HEK293 (cell line): ENCODE results near the gene CLCN3.

Experiments
- CTCF ChIA-PET: fragments of 350-600 bp; formaldehyde crosslinking; extraction: SDS; loops from one replicate; lab custom pipeline; 2021; ENCODE audit warnings: antibody characterized with exemption; lab: Yijun Ruan, JAX
- POLR2A ChIA-PET: fragments of 300-600 bp; formaldehyde crosslinking; extraction: SDS; loops from one replicate; lab custom pipeline; 2020; ENCODE audit warnings: antibody characterized with exemption, inconsistent platforms; lab: Yijun Ruan, JAX
- H3K27ac ChIP-seq: fragments of 200-500 bp; sonication (Bioruptor generic); 2 replicates; pipeline ENCODE4 v1.5.1; 2014; ENCODE audit warnings: low read depth, low read length, control low read depth, inconsistent platforms; ENCODE audit errors: extremely low read depth
- H3K36me3 ChIP-seq, 2 experiments: fragments of 200-500 bp in 1 of 2; sonication (Bioruptor generic) in 1 of 2; 1 replicate in 1 of 2; 2 replicates in 1 of 2; pipeline ENCODE4 v1.5.1; 2014 to 2017; ENCODE audit warnings: inconsistent platforms in 2 of 2, low read length in 2 of 2; ENCODE audit not compliant: control insufficient read depth in 2 of 2, insufficient read depth in 1 of 2
- H3K4me1 ChIP-seq: fragments of 200-500 bp; sonication (Bioruptor generic); 2 replicates; pipeline ENCODE4 v1.5.1; 2014; ENCODE audit warnings: mild to moderate bottlenecking, low read length, inconsistent platforms; ENCODE audit not compliant: control insufficient read depth, insufficient read depth
- H3K4me3 ChIP-seq: 2 replicates; pipeline ENCODE4 v1.5.1; 2011; ENCODE audit warnings: low read depth, mild to moderate bottlenecking, control low read depth, low read length, moderate library complexity
- H3K9me3 ChIP-seq: fragments of 200-500 bp; sonication (Bioruptor generic); 2 replicates; pipeline ENCODE4 v1.5.1; 2014; ENCODE audit warnings: low read depth, low read length, inconsistent platforms; ENCODE audit not compliant: control insufficient read depth, insufficient read depth
- GLI2 ChIP-seq: fragments of 450-650 bp; formaldehyde crosslinking; IDR thresholded peaks from 2 replicates; pipeline ENCODE4; 2017; ENCODE audit warnings: missing biosample characterization, missing genetic modification characterization, low read depth, borderline replicate concordance
- HOXC10 ChIP-seq: sonication (generic); formaldehyde crosslinking; IDR thresholded peaks from 2 replicates; pipeline ENCODE4 v1.8.1; 2023; ENCODE audit warnings: mild to moderate bottlenecking, missing genetic modification reagents
- KLF8 ChIP-seq: fragments of 450-650 bp; formaldehyde crosslinking; IDR thresholded peaks from 2 replicates; pipeline ENCODE4 v1.5.1; 2016; ENCODE audit warnings: missing biosample characterization, missing genetic modification characterization
- MZF1 ChIP-seq: fragments of 450-650 bp; formaldehyde crosslinking; IDR thresholded peaks from 2 replicates; pipeline ENCODE4 v1.5.1; 2017; ENCODE audit warnings: missing biosample characterization, missing genetic modification characterization, borderline replicate concordance
- SETDB1 ChIP-seq: IDR thresholded peaks from one replicate; pipeline ENCODE4 v1.6.1; 2017; ENCODE audit warnings: mild to moderate bottlenecking, low read length, moderate library complexity, mixed read lengths; ENCODE audit not compliant: insufficient read length
- ZBTB20 ChIP-seq: fragments of 450-650 bp; formaldehyde crosslinking; IDR thresholded peaks from 2 replicates; pipeline ENCODE4 v1.5.1; 2016; ENCODE audit warnings: missing biosample characterization, missing genetic modification characterization
- ZNF184 ChIP-seq: fragments of 450-650 bp; IDR thresholded peaks from 2 replicates; pipeline ENCODE4 v1.5.1; 2018; ENCODE audit warnings: missing biosample characterization, mild to moderate bottlenecking, missing genetic modification characterization
- ZNF19 ChIP-seq: fragments of 450-650 bp; formaldehyde crosslinking; IDR thresholded peaks from 2 replicates; pipeline ENCODE4; 2016; ENCODE audit warnings: missing biosample characterization, missing genetic modification characterization, low read depth
- ZNF221 ChIP-seq: fragments of 450-650 bp; formaldehyde crosslinking; IDR thresholded peaks from 2 replicates; pipeline ENCODE4 v1.5.1; 2017; ENCODE audit warnings: missing biosample characterization, missing genetic modification characterization, borderline replicate concordance
- ZNF23 ChIP-seq: fragments of 450-650 bp; formaldehyde crosslinking; IDR thresholded peaks from 2 replicates; pipeline ENCODE4 v1.5.1; 2016; ENCODE audit warnings: missing biosample characterization, missing genetic modification characterization, borderline replicate concordance
- ZNF274 ChIP-seq, 2 experiments: fragments of 200-500 bp in 1 of 2; fragments of 450-650 bp in 1 of 2; sonication (Bioruptor generic) in 1 of 2; formaldehyde crosslinking in 1 of 2; IDR thresholded peaks; 2 replicates each; pipeline versions ENCODE4 v1.5.1 to v1.6.1; 2014 to 2016; ENCODE audit warnings: borderline replicate concordance in 1 of 2, inconsistent platforms in 1 of 2, low read length in 1 of 2, missing biosample characterization in 1 of 2, missing genetic modification characterization in 1 of 2
- ZNF423 ChIP-seq: fragments of 450-650 bp; formaldehyde crosslinking; IDR thresholded peaks from 2 replicates; pipeline ENCODE4 v1.5.1; 2016; ENCODE audit warnings: missing biosample characterization, missing genetic modification characterization
- ZNF513 ChIP-seq: fragments of 450-650 bp; IDR thresholded peaks from 2 replicates; pipeline ENCODE4 v1.5.1; 2018; ENCODE audit warnings: missing biosample characterization, missing genetic modification characterization
- ZNF530 ChIP-seq: fragments of 450-650 bp; formaldehyde crosslinking; IDR thresholded peaks from 2 replicates; pipeline ENCODE4 v1.5.1; 2016; ENCODE audit warnings: low read depth, missing biosample characterization, missing genetic modification characterization
- ZNF571 ChIP-seq: fragments of 450-650 bp; formaldehyde crosslinking; IDR thresholded peaks from 2 replicates; pipeline ENCODE4 v1.5.0; 2017; ENCODE audit warnings: missing biosample characterization, missing genetic modification characterization
- ZNF621 ChIP-seq: fragments of 450-650 bp; formaldehyde crosslinking; IDR thresholded peaks from 2 replicates; pipeline ENCODE4 v1.5.1; 2017; ENCODE audit warnings: missing biosample characterization, missing genetic modification characterization
- ZNF623 ChIP-seq: fragments of 450-650 bp; formaldehyde crosslinking; IDR thresholded peaks from 2 replicates; pipeline ENCODE4 v1.5.1; 2016; ENCODE audit warnings: missing biosample characterization, missing genetic modification characterization
- ZNF629 ChIP-seq: fragments of 450-650 bp; formaldehyde crosslinking; IDR thresholded peaks from 2 replicates; pipeline ENCODE4 v1.5.1; 2017; ENCODE audit warnings: missing biosample characterization, missing genetic modification characterization
- ZNF654 ChIP-seq: fragments of 450-650 bp; formaldehyde crosslinking; IDR thresholded peaks from 2 replicates; pipeline ENCODE4 v1.5.1; 2016; ENCODE audit warnings: low read depth, missing biosample characterization, missing genetic modification characterization
- ZNF660 ChIP-seq: fragments of 450-650 bp; IDR thresholded peaks from 2 replicates; pipeline ENCODE4 v1.5.1; 2018; ENCODE audit warnings: missing biosample characterization, mild to moderate bottlenecking, missing genetic modification characterization
- ZNF785 ChIP-seq: fragments of 450-650 bp; formaldehyde crosslinking; IDR thresholded peaks from 2 replicates; pipeline ENCODE4 v1.5.1; 2016; ENCODE audit warnings: missing biosample characterization, missing genetic modification characterization
- ZNF791 ChIP-seq: fragments of 450-650 bp; formaldehyde crosslinking; IDR thresholded peaks from 2 replicates; pipeline ENCODE4 v1.5.1; 2016; ENCODE audit warnings: missing biosample characterization, missing genetic modification characterization
- ZSCAN30 ChIP-seq: fragments of 450-650 bp; IDR thresholded peaks from 2 replicates; pipeline ENCODE4 v1.5.1; 2018; ENCODE audit warnings: missing biosample characterization, mild to moderate bottlenecking, missing genetic modification characterization, moderate library complexity
- TF ChIP-seq, protein P1 (sequence below): fragments of 450-650 bp; formaldehyde crosslinking; IDR thresholded peaks from 2 replicates; pipeline ENCODE4 v1.5.1; 2016; ENCODE audit warnings: missing biosample characterization, missing genetic modification characterization
- TF ChIP-seq, protein P2 (sequence below): fragments of 450-650 bp; formaldehyde crosslinking; IDR thresholded peaks from 2 replicates; pipeline ENCODE4 v1.5.1; 2016; ENCODE audit warnings: missing biosample characterization, missing genetic modification characterization
- TF ChIP-seq, protein P3 (sequence below): fragments of 450-650 bp; formaldehyde crosslinking; IDR thresholded peaks from 2 replicates; pipeline ENCODE4 v1.5.1; 2016; ENCODE audit warnings: missing biosample characterization, missing genetic modification characterization

CLCN3 gene

DNA sequence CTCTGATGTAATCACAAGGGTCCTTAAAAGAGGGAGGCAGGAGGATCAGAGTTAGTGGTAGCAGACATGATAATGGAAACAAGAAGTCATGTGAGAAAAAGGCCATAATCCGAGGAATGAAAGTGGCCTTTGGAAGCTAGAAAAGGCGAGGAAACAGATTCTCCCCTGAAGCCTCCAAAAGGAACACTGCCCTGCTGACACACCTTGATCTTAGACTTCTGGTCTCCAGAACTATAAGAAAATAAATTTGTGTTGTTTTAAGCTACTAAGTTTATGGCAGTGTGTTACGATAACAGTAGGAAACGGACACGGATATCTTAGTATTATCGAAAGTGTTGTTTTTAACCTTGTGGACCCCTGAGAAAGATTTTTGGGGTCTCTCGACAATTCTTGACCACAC is 24.4 kb downstream of the CLCN3 start (continued):
- no peak for TF ChIP-seq ZSCAN30 (tag by site-specific recombination)
- TF ChIP-seq, all 188 proteins: peak for 0

DNA sequence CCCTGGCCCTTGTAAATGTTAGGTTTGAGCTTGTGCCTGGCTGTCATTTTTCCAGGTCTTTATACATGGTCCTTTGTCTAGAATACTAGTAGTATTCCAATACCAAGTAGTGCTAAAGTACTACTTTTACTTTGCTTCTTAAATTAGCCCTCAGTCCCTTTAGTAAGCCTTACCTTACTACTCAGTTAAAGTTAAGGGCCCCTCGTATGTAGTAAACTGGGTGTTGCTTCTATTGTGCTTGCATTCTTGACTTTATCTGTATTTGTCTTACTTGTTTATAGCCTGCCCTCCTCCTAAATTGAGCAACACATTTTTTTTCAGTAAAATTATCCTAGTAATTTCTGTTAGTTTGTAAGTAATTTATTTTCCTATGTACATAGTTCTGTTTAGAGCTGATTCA is 25.2 kb downstream of the CLCN3 start:
- Histone ChIP-seq H3K4me1 (no peaks in the 10 kb centered on the region), H3K9me3 (no peaks in the 10 kb centered on the region), H3K4me3 (no peak overlapping the region), H3K36me3 (no peaks in the 10 kb centered on the region; a peak in 1 of 3 replicates), H3K27ac (no peak overlapping the region)
- POLR2A ChIA-PET: no interaction called here
- CTCF ChIA-PET: no interaction called here
- TF ChIP-seq ZNF530 (tag by site-specific recombination) (no peak), ZNF654 (tag by site-specific recombination) (no peak), ZNF629 (no peak), ZNF19 (no peak), KLF8 (tag by site-specific recombination) (no peak), ZNF623 (tag by site-specific recombination) (no peak), ZNF791 (tag by site-specific recombination) (no peak), ZNF221 (tag by site-specific recombination) (no peak)

DNA sequence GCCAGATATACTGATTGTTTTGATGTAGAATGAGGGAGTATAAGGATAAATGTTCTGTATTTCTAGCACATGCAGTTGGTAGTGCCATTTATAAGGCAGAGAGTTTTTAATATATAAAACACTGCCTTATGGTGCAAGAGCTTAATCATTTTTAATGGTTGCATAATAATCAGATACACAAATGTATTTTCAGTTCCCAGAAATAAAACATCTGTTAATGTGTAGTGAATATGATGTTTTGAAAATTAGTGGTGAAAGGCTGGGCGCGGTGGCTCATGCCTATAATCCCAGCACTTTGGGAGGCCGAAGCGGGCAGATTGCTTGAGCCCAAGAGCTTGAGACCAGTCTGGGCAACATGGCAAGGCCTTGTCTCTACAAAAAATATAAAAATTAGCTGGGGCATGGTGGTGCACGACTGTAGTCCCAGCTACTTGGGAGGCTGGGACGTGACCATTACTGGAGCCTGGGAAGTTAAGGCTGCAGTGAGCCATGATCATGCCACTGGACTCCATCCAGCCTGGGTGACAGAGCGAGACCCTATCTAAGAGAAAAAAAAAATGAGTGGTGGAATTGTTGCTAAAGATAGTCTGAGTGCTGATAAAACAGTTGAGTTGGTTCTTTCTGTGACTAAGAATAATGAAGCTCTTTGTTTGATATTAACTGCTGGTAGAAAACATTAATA is 29.3 kb downstream of the CLCN3 start:
- POLR2A ChIA-PET: interaction anchor here (1.2 kb wide), 1 partner anchor 10 kb away, joined by 3 read pairs; no protein-coding TSS in a partner anchor
- CTCF ChIA-PET: interaction anchor here (1.6 kb wide), 1 partner anchor 9 kb away, joined by 4 read pairs; no protein-coding TSS in a partner anchor
- H3K9me3 ChIP-seq: no peaks in the 10 kb centered on the region
- H3K36me3 ChIP-seq: no peaks in the 10 kb centered on the region
- no peak overlapping the region for H3K4me3 ChIP-seq
- H3K4me1 ChIP-seq: no peaks in the 10 kb centered on the region
- H3K27ac ChIP-seq: no peak overlapping the region
- TF ChIP-seq ZNF785 (no peak), ZNF23 (no peak), ZNF184 (tag by site-specific recombination) (no peak), ZNF660 (tag by site-specific recombination) (no peak), HOXC10 (CRISPR knock-in tag) (no peak), ZNF571 (tag by site-specific recombination) (no peak), GLI2 (no peak), SETDB1 (no peak), ZNF513 (tag by site-specific recombination) (no peak), ZSCAN30 (tag by site-specific recombination) (no peak), ZNF423 (tag by site-specific recombination) (no peak), ZNF621 (no peak), ZNF274 (IDR thresholded peaks at IDR 0.05; ENCODE audit: low read length) (no peak), ZNF274 (tag by site-specific recombination; IDR thresholded peaks at IDR 0.05; ENCODE audit: borderline replicate concordance) (no peak), ZBTB20 (tag by site-specific recombination) (no peak), MZF1 (no peak)
- TF ChIP-seq, protein P1, sequence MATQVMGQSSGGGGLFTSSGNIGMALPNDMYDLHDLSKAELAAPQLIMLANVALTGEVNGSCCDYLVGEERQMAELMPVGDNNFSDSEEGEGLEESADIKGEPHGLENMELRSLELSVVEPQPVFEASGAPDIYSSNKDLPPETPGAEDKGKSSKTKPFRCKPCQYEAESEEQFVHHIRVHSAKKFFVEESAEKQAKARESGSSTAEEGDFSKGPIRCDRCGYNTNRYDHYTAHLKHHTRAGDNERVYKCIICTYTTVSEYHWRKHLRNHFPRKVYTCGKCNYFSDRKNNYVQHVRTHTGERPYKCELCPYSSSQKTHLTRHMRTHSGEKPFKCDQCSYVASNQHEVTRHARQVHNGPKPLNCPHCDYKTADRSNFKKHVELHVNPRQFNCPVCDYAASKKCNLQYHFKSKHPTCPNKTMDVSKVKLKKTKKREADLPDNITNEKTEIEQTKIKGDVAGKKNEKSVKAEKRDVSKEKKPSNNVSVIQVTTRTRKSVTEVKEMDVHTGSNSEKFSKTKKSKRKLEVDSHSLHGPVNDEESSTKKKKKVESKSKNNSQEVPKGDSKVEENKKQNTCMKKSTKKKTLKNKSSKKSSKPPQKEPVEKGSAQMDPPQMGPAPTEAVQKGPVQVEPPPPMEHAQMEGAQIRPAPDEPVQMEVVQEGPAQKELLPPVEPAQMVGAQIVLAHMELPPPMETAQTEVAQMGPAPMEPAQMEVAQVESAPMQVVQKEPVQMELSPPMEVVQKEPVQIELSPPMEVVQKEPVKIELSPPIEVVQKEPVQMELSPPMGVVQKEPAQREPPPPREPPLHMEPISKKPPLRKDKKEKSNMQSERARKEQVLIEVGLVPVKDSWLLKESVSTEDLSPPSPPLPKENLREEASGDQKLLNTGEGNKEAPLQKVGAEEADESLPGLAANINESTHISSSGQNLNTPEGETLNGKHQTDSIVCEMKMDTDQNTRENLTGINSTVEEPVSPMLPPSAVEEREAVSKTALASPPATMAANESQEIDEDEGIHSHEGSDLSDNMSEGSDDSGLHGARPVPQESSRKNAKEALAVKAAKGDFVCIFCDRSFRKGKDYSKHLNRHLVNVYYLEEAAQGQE (tag by site-specific recombination): no peak
- TF ChIP-seq, protein P2, sequence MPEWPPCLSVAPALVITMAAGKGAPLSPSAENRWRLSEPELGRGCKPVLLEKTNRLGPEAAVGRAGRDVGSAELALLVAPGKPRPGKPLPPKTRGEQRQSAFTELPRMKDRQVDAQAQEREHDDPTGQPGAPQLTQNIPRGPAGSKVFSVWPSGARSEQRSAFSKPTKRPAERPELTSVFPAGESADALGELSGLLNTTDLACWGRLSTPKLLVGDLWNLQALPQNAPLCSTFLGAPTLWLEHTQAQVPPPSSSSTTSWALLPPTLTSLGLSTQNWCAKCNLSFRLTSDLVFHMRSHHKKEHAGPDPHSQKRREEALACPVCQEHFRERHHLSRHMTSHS (tag by site-specific recombination): no peak
- TF ChIP-seq, protein P3, sequence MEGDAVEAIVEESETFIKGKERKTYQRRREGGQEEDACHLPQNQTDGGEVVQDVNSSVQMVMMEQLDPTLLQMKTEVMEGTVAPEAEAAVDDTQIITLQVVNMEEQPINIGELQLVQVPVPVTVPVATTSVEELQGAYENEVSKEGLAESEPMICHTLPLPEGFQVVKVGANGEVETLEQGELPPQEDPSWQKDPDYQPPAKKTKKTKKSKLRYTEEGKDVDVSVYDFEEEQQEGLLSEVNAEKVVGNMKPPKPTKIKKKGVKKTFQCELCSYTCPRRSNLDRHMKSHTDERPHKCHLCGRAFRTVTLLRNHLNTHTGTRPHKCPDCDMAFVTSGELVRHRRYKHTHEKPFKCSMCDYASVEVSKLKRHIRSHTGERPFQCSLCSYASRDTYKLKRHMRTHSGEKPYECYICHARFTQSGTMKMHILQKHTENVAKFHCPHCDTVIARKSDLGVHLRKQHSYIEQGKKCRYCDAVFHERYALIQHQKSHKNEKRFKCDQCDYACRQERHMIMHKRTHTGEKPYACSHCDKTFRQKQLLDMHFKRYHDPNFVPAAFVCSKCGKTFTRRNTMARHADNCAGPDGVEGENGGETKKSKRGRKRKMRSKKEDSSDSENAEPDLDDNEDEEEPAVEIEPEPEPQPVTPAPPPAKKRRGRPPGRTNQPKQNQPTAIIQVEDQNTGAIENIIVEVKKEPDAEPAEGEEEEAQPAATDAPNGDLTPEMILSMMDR: no peak
